NCI-H128 (cell line): ENCODE data around the gene CALCOCO1.
"Not testable (repeated sequence)": the region's sequence is repeated elsewhere in the genome, so short reads cannot be mapped to it uniquely, and the experiment has no call there.

Experiments
- DNase-seq: peaks from one replicate; lab custom pipeline; 2025; ENCODE audit not compliant: unreplicated experiment; lab: John Stamatoyannopoulos, UW

The CALCOCO1 gene

DNA sequence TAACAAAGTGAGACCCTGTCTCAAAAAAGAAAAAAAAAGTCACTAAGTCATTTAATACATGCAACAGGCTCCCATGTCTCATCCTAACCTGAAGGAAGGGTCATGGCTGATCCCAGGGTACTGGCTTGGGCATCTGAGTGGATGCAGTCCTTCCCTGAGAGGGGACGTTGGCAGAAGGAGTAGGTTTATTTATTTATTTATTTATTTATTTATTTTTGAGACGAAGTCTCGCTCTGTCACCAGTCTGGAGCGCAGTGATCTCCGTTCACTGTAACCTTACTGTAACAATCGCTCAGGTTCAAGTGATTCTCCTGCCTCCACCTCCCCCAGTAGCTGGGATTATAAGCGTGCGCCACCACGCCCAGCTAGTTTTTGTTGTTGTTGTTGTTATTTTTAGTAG, 7.2 kb upstream of the CALCOCO1 start:
- DNase-seq, result no peak

GRCh38 chr12:53733807-53734200, 6.6 kb upstream of the CALCOCO1 start:
- no peak for DNase-seq

DNA sequence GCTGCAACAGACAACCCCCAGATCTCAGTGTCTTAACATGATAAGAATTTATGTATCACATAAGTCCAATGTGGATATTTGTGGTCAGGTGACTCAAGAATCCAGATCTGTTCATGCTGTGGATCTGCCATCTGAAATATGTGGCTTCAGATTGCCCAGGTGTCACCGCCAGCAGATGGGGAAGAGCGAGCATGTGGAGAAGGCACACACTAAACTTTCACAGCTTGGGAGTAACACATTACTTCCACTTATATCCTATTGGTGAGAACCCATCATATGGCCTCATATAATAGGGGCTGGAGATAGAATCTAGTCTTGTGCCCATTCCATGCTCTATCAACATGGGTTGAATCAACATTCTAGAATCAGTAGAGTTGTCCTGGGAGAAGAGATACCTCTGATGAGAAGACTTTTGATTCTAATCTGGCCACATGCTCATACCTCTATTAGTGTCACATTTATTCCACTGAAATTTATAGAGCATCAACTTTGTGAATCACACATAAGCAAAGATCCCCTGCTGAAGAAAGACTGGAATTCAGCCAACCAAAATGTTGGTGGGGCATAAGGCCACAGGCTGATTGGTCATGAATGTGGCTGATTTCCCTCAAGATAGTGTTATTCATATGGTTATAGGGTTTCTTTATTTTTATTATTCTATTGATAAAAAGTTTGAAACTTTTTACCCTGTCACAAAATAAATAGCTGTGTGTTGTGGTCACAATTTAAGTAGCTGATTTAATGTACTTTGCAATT, 6.0 kb upstream of the CALCOCO1 start:
- no peak for DNase-seq

GRCh38 chr12:53729644-53730043, 2.4 kb upstream of the CALCOCO1 start:
- no peak for DNase-seq

DNA sequence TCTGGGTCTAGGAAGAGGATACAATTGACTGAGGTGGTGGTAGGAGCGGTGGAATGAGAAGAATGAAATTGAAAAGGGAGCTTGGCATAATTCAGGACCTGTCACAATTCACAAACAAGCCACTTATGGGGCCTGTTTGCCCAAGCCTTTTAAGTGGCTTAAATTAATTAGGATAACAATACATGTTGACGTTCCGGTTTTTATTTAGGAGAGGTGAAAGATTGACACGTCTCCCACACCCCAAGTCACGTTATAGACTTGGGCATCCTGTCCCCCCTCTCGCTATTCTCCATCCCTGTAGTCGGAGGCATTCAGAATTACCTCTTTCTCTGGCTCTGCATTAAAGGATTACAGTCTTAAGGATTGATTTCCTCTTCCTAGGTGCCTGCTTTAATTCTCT, 954 bp upstream of the CALCOCO1 start:
- no peak for DNase-seq

DNA sequence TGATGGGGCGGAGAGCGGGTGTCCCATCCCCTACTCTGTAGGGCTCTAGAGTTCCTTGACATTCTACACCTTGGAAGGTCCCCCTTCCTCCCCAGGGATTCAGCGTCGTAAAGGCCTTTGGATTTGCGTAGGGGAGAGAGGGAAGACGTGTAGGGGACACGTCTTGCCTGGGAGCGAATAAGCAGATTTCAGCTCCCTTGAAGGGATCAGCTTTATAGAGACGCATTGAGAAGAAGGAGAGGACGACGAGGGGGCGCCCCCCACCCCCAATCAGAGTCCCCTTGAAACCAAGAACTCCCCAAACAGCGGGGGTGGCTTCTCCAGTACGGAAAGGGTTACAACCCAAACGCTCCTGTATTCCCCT, 324 bp downstream of the CALCOCO1 start:
- DNase-seq, result no peak

GRCh38 chr12:53726341-53726740, 911 bp downstream of the CALCOCO1 start:
- no peak for DNase-seq

GRCh38 chr12:53725824-53726223, 1.4 kb downstream of the CALCOCO1 start:
- no peak for DNase-seq

- DNase-seq, result no peak
These were observed 4.7 kb downstream of the CALCOCO1 start for GRCh38 chr12:53722450-53723041.

- no peak for DNase-seq
These were observed 6.3 kb downstream of the CALCOCO1 start for GRCh38 chr12:53720946-53721345.

DNA sequence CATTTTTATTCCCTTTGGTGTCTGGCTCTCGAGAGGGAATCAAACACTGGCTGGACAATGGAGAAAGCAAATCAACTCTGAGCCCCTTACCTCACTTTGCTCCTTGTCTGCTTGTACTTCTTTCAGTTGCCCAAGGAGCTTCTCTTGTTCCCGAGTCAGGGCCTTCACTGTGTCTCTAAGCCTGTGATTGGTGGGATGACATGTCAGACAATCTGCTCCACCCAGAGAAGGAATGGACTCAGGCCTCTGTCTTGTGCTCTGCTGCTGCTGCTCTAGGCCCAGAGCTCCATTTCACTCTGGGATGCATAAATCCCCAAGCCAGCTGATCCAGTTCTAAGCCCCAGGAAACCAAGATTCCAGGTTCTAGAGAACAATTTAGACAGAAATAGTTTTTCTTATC, 7.6 kb downstream of the CALCOCO1 start:
- no peak for DNase-seq

- not testable (repeated sequence) for DNase-seq
These were observed 8.7 kb downstream of the CALCOCO1 start for GRCh38 chr12:53718567-53718966.

DNA sequence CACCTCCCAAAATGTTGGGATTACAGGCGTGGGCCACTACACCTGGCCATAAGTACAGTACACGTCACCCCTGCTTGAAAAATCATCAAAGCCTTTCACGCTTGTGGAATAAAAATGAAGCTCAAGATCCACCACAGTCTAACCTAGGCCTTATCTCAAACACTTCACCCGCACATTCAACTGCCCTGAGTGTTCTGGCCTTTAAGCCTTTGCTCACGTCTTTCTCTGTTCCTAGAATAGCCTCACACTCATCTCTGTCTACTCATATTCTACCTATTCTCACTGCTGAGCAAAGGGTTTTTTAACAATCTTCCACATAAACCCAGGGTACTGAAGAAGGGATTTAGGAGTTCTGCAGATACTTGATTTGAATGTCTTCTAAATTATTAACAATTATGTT, 9.9 kb downstream of the CALCOCO1 start:
- DNase-seq, result no peak

DNA sequence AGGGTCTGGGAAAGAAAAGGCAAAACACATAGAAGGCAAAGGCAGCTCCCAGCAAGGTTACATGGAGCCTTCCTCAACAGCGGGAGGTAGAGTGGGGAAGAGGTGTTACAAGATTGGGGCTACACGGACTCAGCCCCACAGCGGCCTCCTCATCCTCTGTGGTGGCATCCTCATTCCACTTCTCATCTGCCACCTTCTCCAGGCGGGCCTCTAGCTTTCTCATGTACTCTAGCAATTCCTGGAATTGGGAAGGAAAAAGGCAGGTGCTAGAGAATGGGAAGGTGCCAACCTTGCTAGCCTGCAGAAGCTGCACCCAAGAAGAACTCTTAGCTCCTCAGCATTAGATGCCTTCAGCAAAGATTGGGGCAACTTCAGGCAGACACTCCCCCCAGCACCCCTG, 13.2 kb downstream of the CALCOCO1 start:
- no peak for DNase-seq

DNA sequence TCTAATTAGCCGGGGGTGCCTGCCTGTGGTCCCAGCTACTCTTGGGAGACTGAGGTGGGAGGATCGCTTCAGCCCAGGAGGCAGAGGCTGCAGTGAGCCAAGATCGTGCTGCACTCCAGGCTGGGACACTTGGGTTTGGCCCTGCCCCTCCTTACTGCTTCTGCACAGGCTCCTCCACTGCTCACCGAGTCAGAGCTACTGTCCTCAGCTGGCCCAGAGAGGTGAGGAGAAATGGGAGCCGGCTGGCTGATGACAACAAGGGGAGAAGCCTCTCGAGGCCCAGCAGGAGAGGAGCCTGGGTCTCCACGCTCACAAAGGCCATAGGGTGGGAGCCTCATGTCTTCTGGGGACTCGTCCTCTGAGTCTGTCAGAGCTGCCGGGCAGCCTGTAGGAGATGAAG, 13.7 kb downstream of the CALCOCO1 start:
- no peak for DNase-seq

DNA sequence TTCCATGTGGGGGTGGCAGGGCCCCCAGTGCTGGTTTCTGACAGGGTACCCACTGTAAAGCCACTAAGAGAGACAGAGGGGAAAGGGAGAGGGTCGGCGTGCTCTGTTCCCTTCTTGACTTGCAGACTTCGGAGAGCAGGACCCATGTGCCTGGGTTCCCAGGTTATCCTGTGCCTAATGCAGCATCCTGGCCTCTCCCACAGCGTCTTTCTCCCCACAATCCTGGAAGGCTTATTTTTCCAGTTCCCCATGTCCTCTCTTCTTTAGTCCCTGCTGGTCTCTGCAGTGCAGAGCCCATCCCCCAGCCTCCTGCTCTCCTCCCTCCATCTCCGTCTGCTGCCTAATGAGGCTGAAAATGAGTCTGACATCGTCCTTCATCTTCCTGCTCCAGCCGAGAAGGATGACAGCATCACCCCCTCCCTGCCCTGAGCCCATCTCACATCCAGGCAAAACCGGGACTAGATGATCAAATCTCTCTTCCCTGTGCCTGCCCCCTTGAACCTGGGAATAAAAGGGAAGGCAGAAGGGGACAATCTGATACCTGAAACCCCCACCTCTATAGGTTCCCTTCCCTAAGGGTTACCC, 15.1 kb downstream of the CALCOCO1 start:
- no peak for DNase-seq

DNA sequence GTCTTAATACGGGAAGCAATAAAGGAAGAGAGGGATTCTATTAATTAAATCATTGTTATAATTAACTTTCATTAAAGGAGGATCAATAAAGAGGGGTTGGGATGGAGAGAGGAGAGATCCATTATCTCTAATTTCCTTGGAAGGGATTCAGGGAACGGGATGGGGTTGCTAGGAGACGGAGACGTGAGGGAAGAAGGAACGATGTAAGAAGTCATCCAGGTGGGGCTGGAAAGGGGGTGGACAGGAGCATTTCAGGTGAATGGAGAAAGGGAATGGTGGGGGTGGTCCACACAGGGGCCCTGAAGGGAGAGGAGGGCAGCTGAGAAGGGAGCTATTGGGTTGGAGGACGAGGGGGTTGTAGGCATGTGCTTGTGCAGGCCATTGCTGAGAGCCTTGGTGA, 17.2 kb downstream of the CALCOCO1 start:
- DNase-seq, result no peak

- DNase-seq, result no peak
These were observed 17.6 kb downstream of the CALCOCO1 start for GRCh38 chr12:53709671-53710070.

DNA sequence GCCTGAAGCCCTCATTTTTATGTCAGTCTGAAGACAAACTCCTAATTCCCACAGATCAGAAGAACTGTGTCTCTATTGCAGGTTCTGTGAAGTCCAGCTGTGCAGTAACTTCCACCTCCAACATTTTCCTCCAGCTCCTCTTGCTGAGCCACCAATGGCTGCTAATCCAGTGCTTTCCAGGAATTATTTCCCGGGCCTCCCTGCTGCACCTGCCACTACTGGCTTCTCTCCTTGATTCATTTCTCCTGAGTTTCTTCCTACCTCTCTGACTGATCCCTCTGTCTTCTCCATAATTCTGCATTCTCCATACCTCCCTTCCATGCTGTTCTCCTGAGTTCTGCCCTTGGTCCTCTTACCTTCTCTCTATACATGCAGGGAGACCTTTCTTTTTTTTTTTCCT, 21.2 kb downstream of the CALCOCO1 start:
- DNase-seq, result no peak

- no peak for DNase-seq
These were observed 23.5 kb downstream of the CALCOCO1 start for GRCh38 chr12:53703756-53704155.

DNA sequence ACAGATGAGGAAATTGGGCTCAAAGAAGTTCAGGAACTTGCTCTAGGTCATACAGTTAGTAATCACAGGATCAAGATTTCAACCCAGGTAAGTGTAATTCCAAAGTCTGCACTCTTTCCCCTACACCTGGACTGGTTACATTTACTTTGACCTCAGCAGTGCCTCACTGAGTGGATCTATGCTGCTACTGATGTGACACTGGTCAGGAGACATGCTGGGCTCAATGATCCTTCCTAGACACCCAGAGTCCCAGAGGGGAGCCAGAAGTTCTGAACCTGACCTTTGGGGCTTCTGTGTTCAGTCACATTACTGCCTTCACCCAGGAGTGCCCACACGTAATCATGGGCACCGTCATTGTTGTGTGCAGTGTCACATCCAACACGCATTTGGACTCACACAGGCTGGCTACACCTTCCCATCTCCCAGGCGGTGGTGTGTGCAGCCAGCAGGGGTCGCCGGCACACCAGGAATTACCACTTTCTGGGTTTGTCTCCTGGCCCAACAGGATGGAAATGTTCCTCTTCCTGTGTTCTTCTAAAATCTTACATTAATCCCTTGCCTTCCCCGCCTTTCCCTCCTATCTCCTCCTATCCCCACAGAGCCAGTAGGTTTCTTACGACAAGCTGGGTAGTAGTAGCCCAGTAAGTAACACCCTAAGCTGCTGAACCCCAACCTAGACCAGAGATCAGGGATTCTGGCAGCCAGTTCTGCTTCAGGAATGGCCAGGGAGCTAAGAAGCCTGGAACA, 25.6 kb downstream of the CALCOCO1 start:
- DNase-seq, result no peak

DNA sequence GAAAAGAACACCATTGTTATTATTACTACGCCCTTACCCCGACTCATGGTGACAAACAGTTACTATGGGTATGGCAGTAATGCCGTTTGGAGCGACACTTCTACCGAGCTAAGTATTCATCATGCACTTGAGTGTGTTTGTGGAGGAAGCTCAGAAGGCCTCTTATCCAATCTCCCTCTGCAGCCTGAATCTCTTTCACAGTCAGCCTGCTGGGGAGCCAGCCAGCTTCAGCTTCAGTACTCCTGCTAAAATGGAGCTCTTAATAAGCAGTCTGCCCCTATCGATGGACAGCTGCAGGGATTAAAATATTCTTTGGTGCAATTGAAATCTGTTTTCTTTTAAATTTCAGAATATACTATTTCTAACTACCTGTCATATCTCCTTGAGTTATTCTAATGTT, 26.7 kb downstream of the CALCOCO1 start:
- no peak for DNase-seq
